Eye (tissue), 1 donor: ENCODE data around the gene DDR1.
"Not testable (repeated sequence)": the region's sequence is repeated elsewhere in the genome, so short reads cannot be mapped to it uniquely, and the experiment has no call there.

Experiments
- DNase-seq: peaks from one replicate; pipeline ENCODE4 v3.0.0-alpha.2; 2015

DDR1 gene

GRCh38 chr6:30922447-30922852 lies 38.1 kb downstream of the DDR1 start:
- DNase-seq, result no peak

- not testable (repeated sequence) for DNase-seq
Measured at GRCh38 chr6:30924040-30924627, 39.8 kb downstream of the DDR1 start.

DNA sequence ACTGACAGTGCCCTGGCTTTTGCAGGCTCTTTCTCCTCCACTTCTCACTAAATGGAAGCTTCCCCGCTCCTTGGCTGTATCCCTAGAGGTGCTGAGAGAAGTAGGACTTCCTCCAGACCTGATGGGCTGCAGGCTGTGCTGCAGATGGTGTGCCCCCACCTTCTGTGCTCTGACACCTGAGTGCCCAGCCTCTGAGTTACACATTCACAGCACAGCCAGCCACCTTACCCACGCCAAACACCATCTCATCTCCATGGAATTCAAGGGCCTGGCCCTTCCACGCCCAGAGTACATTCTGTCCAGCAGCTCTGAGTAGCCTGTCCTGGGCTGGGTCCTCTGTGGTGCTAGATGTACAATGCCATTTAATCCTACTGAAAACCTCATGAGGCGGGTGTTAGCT lies 42.3 kb downstream of the DDR1 start:
- DNase-seq, result no peak

DNA sequence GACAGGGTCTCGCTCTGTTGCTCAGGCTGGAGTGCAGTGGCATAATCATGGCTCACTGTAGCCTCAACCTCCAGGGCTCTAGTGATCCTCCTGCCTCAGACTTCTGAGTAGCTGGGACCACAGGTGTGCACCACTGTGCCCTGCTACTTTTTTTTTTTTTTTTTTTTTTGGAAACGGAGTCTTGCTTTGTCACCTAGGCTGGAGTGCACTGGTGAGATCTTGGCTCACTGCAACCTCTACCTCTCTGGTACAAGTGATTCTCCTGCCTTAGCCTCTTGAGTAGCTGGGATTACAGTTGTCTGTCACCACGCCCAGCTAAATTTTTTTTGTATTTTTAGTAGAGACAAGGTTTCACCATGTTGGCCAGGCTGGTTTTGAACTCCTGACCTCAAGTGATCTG lies 42.8 kb downstream of the DDR1 start:
- not testable (repeated sequence) for DNase-seq

GRCh38 chr6:30928677-30929076 lies 44.4 kb downstream of the DDR1 start:
- DNase-seq, result peak; percentile 21

DNA sequence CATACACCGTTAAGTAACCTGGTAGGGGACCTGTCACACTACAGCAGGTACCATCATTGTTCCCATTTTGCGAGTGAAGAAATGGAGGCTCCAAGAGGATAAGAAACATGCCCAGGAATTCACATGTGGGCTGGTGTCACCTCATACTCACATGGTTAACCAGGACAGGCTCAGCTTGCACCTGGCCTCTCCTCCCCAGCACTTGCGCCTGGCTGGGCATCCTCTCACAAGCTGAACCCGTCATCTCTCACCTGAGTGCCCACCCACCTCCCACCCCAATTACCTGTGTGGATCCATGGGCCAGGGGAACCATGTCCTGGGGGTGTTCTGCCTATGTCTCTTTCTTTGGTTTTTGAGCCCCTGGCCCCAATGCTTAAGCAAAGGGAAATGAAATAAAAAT lies 46.2 kb downstream of the DDR1 start:
- no peak for DNase-seq

DNA sequence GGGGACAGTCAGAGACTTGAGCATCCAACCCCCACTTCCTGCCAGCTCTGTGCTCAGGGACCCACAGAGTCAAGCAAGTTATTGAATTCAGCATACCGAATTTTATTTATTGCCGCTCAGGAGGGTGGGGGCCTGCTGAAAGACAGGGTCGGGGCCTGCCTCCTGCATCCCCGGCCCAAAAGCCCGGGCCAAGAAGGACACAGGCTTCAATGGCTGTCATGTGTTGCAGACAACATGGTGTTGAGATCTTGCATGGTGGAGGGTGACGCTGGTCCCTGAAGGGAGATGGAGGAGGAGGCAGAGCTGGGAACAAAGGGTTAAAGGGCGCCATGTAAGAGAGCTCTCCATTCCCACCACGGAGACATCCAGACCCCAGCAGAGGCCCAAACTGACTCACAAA lies 47.0 kb downstream of the DDR1 start:
- DNase-seq, result no peak

GRCh38 chr6:30931969-30932645 lies 47.8 kb downstream of the DDR1 start, which contains the start of gene SFTA2:
TSS of gene SFTA2 (minus strand) at chr6:30932170. CDS start at chr6:30932096, 74 bp downstream.
- no peak for DNase-seq

GRCh38 chr6:30932665-30933365 lies 48.5 kb downstream of the DDR1 start:
- no peak for DNase-seq

- no peak for DNase-seq
Measured at GRCh38 chr6:30935018-30935417, 50.7 kb downstream of the DDR1 start.

DNA sequence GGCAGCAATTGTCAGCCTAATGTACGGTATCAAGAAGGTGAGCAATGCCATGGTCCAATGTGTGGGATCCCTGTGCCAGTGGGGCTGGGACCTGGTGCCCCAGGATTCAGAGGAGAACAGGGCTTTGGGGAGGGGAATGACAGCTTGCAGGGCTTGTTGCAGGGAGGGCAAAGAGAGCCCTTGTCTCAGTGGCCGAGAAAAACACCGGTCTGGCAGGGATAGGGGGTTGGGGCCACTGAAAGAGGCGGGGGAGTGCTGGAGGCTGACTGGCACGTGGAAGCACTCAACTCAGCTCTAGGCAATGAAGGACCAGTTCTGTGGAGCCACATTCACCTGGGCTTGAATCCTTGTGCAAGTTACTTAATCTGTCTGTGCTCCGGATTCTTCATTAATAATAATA lies 52.9 kb downstream of the DDR1 start:
- no peak for DNase-seq

GRCh38 chr6:30938730-30939129 lies 54.4 kb downstream of the DDR1 start:
- DNase-seq, result no peak

DNA sequence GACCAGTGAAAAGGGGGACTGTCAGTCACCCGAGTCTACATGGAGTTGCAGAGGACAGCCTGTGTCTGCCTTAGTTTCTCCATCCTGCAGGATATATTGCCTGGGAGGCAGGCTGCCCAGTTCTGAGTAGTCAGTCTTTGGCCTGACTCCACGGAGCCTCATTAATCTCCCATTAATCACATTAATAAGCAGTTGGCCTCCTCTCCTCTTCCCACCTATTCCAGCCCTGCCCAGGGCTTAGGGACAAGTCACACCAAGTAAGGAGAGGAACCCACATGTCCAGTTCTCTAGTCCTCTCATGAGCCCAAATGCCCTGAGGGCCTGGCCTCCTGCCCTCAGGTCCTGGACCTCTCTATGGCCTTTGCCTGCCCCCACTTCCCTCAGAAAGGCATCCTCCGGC lies 55.2 kb downstream of the DDR1 start:
- no peak for DNase-seq

DNA sequence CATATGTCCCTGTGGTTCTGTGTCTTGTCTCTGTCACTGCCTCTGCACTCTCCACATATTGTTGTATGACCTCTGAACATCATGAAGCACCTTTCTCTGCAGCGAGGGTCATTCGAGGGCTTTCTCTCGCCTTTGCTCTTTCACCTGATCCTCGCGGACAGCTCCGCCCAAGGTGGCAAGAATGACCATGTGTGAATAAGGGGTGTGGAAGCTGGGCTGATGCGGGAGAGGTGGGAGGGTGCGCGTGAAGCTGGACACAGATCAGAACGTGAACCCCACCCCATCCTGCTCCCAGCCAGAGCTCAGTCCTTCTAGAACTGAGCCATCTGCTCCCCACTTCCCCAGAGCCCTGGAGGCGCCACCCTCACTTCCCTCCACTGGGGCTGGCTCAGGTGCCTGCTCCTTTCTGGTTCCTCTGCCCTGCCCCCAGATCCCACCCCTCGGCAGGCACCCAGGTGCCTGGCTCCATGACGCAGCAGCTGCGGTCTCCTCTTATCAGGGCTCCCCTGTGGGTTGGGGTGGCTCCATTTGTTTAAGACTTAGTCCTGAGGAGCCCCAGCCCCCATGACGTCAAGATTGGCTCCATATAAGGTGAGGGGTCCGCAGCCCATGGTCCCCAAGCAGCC lies 56.2 kb downstream of the DDR1 start, which contains the start of gene MUCL3:
Gene MUCL3 (plus strand): TSS at position 613 of the 626 bp plus-strand sequence. CDS start 27 bp downstream, outside the sequence.
- DNase-seq, result no peak

DNA sequence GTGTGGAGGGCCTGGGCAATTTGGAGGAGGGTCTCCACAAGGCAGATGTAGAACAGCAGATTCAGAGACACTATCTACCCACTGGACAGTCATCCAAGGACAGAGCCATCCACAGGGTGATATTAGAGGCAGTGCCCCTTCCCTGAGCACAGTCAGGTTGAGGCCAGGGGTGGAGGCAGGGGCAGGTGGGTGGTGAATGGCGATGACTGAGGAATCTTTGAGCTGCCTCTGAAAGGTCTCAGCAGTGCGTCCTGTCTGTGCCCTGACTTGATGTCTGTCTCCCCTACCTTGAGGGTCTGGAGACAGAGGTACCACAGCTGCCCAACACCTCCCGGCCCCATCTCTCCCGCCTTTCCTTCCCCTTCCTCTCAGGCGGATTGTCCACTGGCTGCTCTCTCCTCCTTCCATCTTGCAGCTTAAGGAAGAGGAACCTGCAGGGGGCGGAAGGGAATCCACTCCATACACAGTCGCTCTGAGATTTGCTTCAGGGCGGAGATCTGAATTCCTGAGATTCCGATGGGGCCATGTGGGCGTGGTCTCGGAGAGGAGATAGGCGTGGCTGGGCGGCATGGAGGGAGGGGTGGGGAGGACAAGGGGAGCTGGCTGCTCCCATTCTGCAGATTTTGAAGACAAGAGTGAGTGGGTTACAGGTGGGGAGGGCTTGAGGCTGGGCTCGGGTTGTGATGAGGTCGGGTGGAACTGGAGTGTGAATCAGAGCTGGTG lies 58.2 kb downstream of the DDR1 start:
- DNase-seq, result peak; percentile 89

DNA sequence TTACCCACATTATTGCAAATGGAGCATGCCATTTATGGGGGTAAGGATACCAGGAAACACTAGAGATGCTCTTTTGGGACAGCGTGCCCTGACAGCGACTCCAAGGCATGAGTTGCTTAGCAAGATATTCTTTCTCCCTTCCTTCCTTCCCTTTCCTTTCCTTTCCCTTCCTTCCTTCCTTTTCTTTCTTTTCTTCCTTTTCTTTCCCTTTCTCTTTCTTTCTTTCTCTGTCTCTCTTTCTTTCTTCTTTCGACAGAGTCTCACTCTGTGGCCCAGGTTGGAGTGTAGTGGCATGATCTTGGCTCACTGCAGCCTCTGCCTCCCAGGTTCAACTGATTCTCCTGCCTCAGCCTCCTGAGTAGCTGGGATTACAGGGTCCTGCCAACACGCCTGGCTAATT lies 59.7 kb downstream of the DDR1 start:
- DNase-seq, result no peak

- no peak for DNase-seq
Measured at GRCh38 chr6:30945281-30945680, 61.0 kb downstream of the DDR1 start.

GRCh38 chr6:30947231-30947630 lies 62.9 kb downstream of the DDR1 start:
- DNase-seq, result no peak

GRCh38 chr6:30948811-30949210 lies 64.5 kb downstream of the DDR1 start:
- no peak for DNase-seq
